Panc1 (cell line): ENCODE data around the gene RELA. TPM values are rescaled to one million over a fixed set of nuclear protein-coding genes. Genes with fewer than 3 reads are reported as not detected.

Experiments used
- ATAC-seq: fragments of 200-7000 bp; cut with Tn5 transposase; 2 replicates; pipeline ENCODE4 v1.9.1; 2020; ENCODE audit warnings: mild to moderate bottlenecking, moderate library complexity
- BruUV-seq: library from RNA; stranded (reverse); fragments of 400-500 nt; replicated peaks from 2 replicates; lab custom pipeline; 2021; lab: Mats Ljungman, UMichigan
- CTCF ChIA-PET: fragments of 300-600 bp; sonication (Branson Sonifier 250); formaldehyde crosslinking; loops from one replicate; lab custom pipeline; 2022; ENCODE audit warnings: antibody characterized with exemption; lab: Charles Lee
- POLR2A ChIA-PET: fragments of 300-600 bp; sonication (Branson Sonifier 250); formaldehyde crosslinking; loops from one replicate; lab custom pipeline; 2022; ENCODE audit warnings: antibody characterized with exemption; lab: Charles Lee
- DNase-seq: peaks from one replicate; pipeline ENCODE4 v3.0.0-alpha.2; 2010; ENCODE audit warnings: low read depth, low spot score
- H3K27ac ChIP-seq: 2 replicates; pipeline ENCODE4 v1.5.1; 2011; ENCODE audit warnings: mild to moderate bottlenecking, low read length, inconsistent platforms
- H3K27me3 ChIP-seq: fragments of 200-500 bp; sonication (Bioruptor generic); 2 replicates; pipeline ENCODE4 v1.6.0; 2014; ENCODE audit warnings: low read length, inconsistent platforms; ENCODE audit not compliant: control insufficient read depth, insufficient read depth
- H3K36me3 ChIP-seq: fragments of 200-500 bp; sonication (Bioruptor generic); 2 replicates; pipeline ENCODE4 v1.5.1; 2014; ENCODE audit warnings: inconsistent platforms, mild to moderate bottlenecking, low read length, moderate library complexity; ENCODE audit not compliant: control insufficient read depth, insufficient read depth
- H3K4me1 ChIP-seq: 2 replicates; pipeline ENCODE4 v1.5.1; 2011; ENCODE audit warnings: inconsistent platforms, mild to moderate bottlenecking, low read length, moderate library complexity; ENCODE audit not compliant: control insufficient read depth, insufficient read depth
- H3K4me3 ChIP-seq, 2 experiments: 2 replicates each; pipeline ENCODE4 v1.5.1; 2011 to 2012; ENCODE audit warnings: low read depth in 2 of 2, low read length in 2 of 2, mild to moderate bottlenecking in 2 of 2, inconsistent platforms in 1 of 2, moderate library complexity in 1 of 2
- H3K9me3 ChIP-seq: fragments of 200-500 bp; sonication (Bioruptor generic); 2 replicates; pipeline ENCODE4 v1.5.1; 2014; ENCODE audit warnings: low read depth, mild to moderate bottlenecking, inconsistent platforms, low read length, moderate library complexity; ENCODE audit not compliant: control insufficient read depth, insufficient read depth
- POLR2AphosphoS5 ChIP-seq: IDR thresholded peaks from 2 replicates; pipeline ENCODE4 v1.6.1; 2012; ENCODE audit warnings: mild to moderate bottlenecking, low read depth, low read length, moderate library complexity
- SIN3A ChIP-seq: IDR thresholded peaks from 2 replicates; pipeline ENCODE4 v1.6.1; 2012; ENCODE audit warnings: low read depth, mild to moderate bottlenecking, low read length, moderate library complexity, borderline replicate concordance; ENCODE audit not compliant: insufficient read depth
- TCF7L2 ChIP-seq: IDR thresholded peaks from 2 replicates; pipeline ENCODE4 v1.6.1; 2011; ENCODE audit warnings: mild to moderate bottlenecking, low read depth, low read length, inconsistent platforms
- in situ Hi-C: cut with HindIII; loops from 2 replicates; pipeline ENCODE4 v1.10.0; 2016; ENCODE audit warnings: low sequenced_read_pairs, low pct_unique_long_range_greater_than_20kb
- intact Hi-C: fragments of 100-400 bp; cut with micrococcal nuclease; formaldehyde crosslinking; loops from one replicate; pipeline ENCODE4 v1.10.0; 2022; ENCODE audit not compliant: unreplicated experiment
- total RNA-seq: library from RNA; stranded (reverse); gene quantifications from one replicate; pipeline ENCODE4 v1.2.1, GENCODE V29; 2021; ENCODE audit not compliant: unreplicated experiment
- TF ChIP-seq, protein P1 (sequence below): fragments of 450-650 bp; IDR thresholded peaks from 2 replicates; pipeline ENCODE4 v1.5.1; 2017; ENCODE audit warnings: mild to moderate bottlenecking
- TF ChIP-seq, protein P2 (sequence below), 2 experiments: IDR thresholded peaks; 2 replicates each; pipeline ENCODE4 v1.6.1; 2011 to 2012; ENCODE audit warnings: low read depth in 2 of 2, control low read depth in 1 of 2, low read length in 1 of 2, mild to moderate bottlenecking in 1 of 2, moderate library complexity in 1 of 2; ENCODE audit not compliant: insufficient read depth in 1 of 2

Gene RELA
- total RNA-seq, 1 experiment from 2014 or later: 141 TPM

DNA sequence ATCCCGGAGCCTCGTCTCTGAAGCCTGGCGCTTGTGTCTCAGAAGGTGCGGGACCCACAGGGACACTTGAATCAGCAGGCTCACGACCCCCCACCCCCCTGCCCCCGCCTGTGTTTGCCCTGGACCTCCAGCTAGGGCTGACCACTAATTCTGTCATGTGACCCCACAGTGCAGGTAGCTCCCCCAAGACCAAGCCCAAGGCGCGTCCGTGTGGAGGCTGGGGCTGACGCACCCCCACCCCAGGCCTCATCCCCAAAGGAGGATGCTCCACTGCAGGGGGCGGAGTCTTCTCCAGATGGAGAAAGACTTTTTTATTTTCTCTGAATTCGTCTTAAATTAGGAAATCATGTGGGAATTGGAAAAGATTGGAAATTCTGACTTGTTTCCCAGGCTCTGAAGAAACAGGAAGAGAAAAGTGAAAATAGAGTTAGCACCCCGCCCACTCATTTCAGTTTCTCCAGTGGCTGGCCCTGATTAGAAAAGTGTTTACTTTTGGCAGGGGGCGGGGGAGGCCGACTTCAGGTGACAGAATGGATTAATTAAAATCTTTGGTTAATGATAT lies 1.0 kb upstream of the RELA start:
- H3K27ac ChIP-seq: peak overlapping the region; percentile 87
- H3K9me3 ChIP-seq: no peaks in the 10 kb centered on the region
- BruUV-seq: no TSS peak
- DNase-seq (no peak), ATAC-seq (peak; percentile 49)
- H3K36me3 ChIP-seq: peaks cover 12% of the 10 kb centered on the region
- H3K27me3 ChIP-seq: no peaks in the 10 kb centered on the region
- no peak for TF ChIP-seq SIN3A
- no peak; the same call in 1 of the 2 replicates for TF ChIP-seq POLR2AphosphoS5
- TF ChIP-seq TCF7L2: no peak
- TF ChIP-seq, protein P1, sequence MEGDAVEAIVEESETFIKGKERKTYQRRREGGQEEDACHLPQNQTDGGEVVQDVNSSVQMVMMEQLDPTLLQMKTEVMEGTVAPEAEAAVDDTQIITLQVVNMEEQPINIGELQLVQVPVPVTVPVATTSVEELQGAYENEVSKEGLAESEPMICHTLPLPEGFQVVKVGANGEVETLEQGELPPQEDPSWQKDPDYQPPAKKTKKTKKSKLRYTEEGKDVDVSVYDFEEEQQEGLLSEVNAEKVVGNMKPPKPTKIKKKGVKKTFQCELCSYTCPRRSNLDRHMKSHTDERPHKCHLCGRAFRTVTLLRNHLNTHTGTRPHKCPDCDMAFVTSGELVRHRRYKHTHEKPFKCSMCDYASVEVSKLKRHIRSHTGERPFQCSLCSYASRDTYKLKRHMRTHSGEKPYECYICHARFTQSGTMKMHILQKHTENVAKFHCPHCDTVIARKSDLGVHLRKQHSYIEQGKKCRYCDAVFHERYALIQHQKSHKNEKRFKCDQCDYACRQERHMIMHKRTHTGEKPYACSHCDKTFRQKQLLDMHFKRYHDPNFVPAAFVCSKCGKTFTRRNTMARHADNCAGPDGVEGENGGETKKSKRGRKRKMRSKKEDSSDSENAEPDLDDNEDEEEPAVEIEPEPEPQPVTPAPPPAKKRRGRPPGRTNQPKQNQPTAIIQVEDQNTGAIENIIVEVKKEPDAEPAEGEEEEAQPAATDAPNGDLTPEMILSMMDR: no peak
- H3K4me1 ChIP-seq: peaks cover 11% of the 10 kb centered on the region
- CTCF ChIA-PET: interaction anchor here (0.6 to 1.0 kb wide), 2 partner anchors 38 to 68 kb away, joined by 3 to 6 read pairs; partner anchors contain the start of gene KCNK7
- intact Hi-C loops: no loop called here
- POLR2A ChIA-PET: interaction anchor here (0.5 to 1.3 kb wide), 3 partner anchors 11 to 63 kb away, joined by 3 to 4 read pairs (median 3); no protein-coding TSS in a partner anchor
- in situ Hi-C loops: no loop called here
- H3K4me3 ChIP-seq: peak overlapping the region; percentile 73 to 81

DNA sequence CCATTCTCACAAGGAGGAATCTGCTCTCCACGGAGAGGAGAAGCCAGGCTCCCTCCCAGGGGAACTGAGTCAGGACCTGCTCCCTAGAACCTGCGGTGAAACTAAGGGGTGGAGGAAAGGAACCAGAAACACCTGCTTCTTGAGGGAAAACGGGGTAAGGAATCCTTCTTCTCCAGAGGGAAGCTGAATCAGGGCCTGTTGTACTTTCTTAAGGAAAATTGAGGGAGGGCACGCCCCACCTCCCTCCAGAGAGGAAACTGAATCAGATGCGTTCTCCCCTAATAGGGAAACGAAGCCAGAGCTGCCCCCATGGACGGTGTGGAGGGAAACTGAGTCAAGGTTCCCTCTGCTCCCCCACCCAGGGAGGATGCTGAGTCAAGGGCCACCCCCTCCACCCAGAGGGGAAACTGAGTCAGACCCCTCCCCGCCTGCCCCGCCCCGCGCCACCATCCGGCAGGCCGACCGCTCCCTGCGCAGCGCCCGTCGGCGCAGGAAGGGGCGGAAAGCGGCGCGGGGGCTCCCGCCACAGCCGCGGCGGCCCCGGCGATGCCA lies 393 bp downstream of the RELA start:
- peak; percentile 51 for ATAC-seq
- Histone ChIP-seq H3K27ac (peak overlapping the region; percentile 93), H3K4me1 (peaks cover 11% of the 10 kb centered on the region), H3K4me3 (peak overlapping the region; percentile 81 to 100), H3K9me3 (no peaks in the 10 kb centered on the region), H3K36me3 (peaks cover 18% of the 10 kb centered on the region), H3K27me3 (no peaks in the 10 kb centered on the region)
- no peak for DNase-seq
- TF ChIP-seq, protein P2, sequence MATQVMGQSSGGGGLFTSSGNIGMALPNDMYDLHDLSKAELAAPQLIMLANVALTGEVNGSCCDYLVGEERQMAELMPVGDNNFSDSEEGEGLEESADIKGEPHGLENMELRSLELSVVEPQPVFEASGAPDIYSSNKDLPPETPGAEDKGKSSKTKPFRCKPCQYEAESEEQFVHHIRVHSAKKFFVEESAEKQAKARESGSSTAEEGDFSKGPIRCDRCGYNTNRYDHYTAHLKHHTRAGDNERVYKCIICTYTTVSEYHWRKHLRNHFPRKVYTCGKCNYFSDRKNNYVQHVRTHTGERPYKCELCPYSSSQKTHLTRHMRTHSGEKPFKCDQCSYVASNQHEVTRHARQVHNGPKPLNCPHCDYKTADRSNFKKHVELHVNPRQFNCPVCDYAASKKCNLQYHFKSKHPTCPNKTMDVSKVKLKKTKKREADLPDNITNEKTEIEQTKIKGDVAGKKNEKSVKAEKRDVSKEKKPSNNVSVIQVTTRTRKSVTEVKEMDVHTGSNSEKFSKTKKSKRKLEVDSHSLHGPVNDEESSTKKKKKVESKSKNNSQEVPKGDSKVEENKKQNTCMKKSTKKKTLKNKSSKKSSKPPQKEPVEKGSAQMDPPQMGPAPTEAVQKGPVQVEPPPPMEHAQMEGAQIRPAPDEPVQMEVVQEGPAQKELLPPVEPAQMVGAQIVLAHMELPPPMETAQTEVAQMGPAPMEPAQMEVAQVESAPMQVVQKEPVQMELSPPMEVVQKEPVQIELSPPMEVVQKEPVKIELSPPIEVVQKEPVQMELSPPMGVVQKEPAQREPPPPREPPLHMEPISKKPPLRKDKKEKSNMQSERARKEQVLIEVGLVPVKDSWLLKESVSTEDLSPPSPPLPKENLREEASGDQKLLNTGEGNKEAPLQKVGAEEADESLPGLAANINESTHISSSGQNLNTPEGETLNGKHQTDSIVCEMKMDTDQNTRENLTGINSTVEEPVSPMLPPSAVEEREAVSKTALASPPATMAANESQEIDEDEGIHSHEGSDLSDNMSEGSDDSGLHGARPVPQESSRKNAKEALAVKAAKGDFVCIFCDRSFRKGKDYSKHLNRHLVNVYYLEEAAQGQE (IDR thresholded peaks at IDR 0.05; ENCODE audit: insufficient read depth in 1 of 2, low read depth in 2 of 2, low read length in 1 of 2): no peak
- TF ChIP-seq SIN3A (no peak), TCF7L2 (no peak), POLR2AphosphoS5 (no peak)
- TF ChIP-seq, protein P1: no peak
- intact Hi-C loops: no loop called here
- ChIA-PET CTCF (interaction anchor here (0.9 kb wide), 1 partner anchor 52 kb away, joined by 3 read pairs; no protein-coding TSS in a partner anchor), POLR2A (interaction anchor here (0.6 to 1.3 kb wide), 3 partner anchors 9 to 552 kb away, joined by 3 to 4 read pairs (median 3); no protein-coding TSS in a partner anchor)
- BruUV-seq: no TSS peak
- in situ Hi-C loops: no loop called here
